ENCODE data around the gene YIF1A. TPM values are rescaled to one million over a fixed set of nuclear protein-coding genes. Genes with fewer than 3 reads are reported as not detected.
A peak's percentile ranks its signal among the peaks of the same experiment; 100 is the strongest.

YIF1A gene
- total RNA-seq, 1 donor from 2014 or later: 19.0 TPM

- Histone ChIP-seq H3K27me3 (peaks cover 8% of the 10 kb centered on the region), H2AFZ (replicated peaks) (no peak overlapping the region), H3K4me2 (no peak overlapping the region), H3F3A (ENCODE audit: low read depth) (no peaks in the 10 kb centered on the region), H3K4me3 (no peak overlapping the region), H3K27ac (no peak overlapping the region), H3K36me3 (no peaks in the 10 kb centered on the region), H3K79me2 (ENCODE audit: low read depth) (no peaks in the 10 kb centered on the region), H4K20me1 (ENCODE audit: low read depth) (no peaks in the 10 kb centered on the region), H3K9ac (no peak overlapping the region), H3K9me3 (ENCODE audit: low read depth) (no peaks in the 10 kb centered on the region), H3K4me1 (peaks cover 8% of the 10 kb centered on the region)
- H3K36me3 Mint-ChIP-seq: no peaks in the 10 kb centered on the region
- H3K27ac Mint-ChIP-seq: no peak overlapping the region
- TF ChIP-seq EZH2 (IDR thresholded peaks at IDR 0.05) (no peak), EZH2phosphoT487 (IDR thresholded peaks at IDR 0.05) (no peak), CTCF (IDR thresholded peaks at IDR 0.05) (no peak)
- no peaks in the 10 kb centered on the region for H3K9me3 Mint-ChIP-seq
- peaks cover 7% of the 10 kb centered on the region for H3K27me3 Mint-ChIP-seq (ENCODE audit: insufficient read depth, low read depth)
- H3K4me1 Mint-ChIP-seq: peaks cover 31% of the 10 kb centered on the region
- DNase-seq (ENCODE audit: low spot score): no peak
- no peak overlapping the region for H3K4me3 Mint-ChIP-seq
Measured at GRCh38 chr11:66330931-66331330, 42.0 kb upstream of the YIF1A start.

GRCh38 chr11:66329165-66329673 is 40.3 kb upstream of the YIF1A start:
- no peak for TF ChIP-seq CTCF (IDR thresholded peaks at IDR 0.05)
- no peak for TF ChIP-seq EZH2 (IDR thresholded peaks at IDR 0.05)
- TF ChIP-seq EZH2phosphoT487 (IDR thresholded peaks at IDR 0.05): no peak
- H3K4me3 ChIP-seq: no peak overlapping the region
- Mint-ChIP-seq H3K27ac (no peak overlapping the region), H3K9me3 (no peaks in the 10 kb centered on the region), H3K36me3 (no peaks in the 10 kb centered on the region), H3K4me1 (peaks cover 35% of the 10 kb centered on the region), H3K4me3 (no peak overlapping the region), H3K27me3 (ENCODE audit: insufficient read depth, low read depth) (peaks cover 7% of the 10 kb centered on the region)
- H3F3A ChIP-seq (ENCODE audit: low read depth): no peaks in the 10 kb centered on the region
- no peaks in the 10 kb centered on the region for H3K79me2 ChIP-seq (ENCODE audit: low read depth)
- H2AFZ ChIP-seq (replicated peaks): no peak overlapping the region
- DNase-seq (ENCODE audit: low spot score): no peak
- H3K4me2 ChIP-seq: no peak overlapping the region
- H3K27me3 ChIP-seq: peaks cover 3% of the 10 kb centered on the region
- H3K4me1 ChIP-seq: peaks cover 11% of the 10 kb centered on the region
- H3K9ac ChIP-seq: no peak overlapping the region
- H3K36me3 ChIP-seq: no peaks in the 10 kb centered on the region
- no peaks in the 10 kb centered on the region for H3K9me3 ChIP-seq (ENCODE audit: low read depth)
- H3K27ac ChIP-seq: no peak overlapping the region
- H4K20me1 ChIP-seq (ENCODE audit: low read depth): no peaks in the 10 kb centered on the region

- no peaks in the 10 kb centered on the region for H3K9me3 Mint-ChIP-seq
- Histone ChIP-seq H4K20me1 (ENCODE audit: low read depth) (no peaks in the 10 kb centered on the region), H3K9me3 (ENCODE audit: low read depth) (no peaks in the 10 kb centered on the region), H3K79me2 (ENCODE audit: low read depth) (no peaks in the 10 kb centered on the region), H3K27ac (no peak overlapping the region), H3K9ac (no peak overlapping the region), H3K4me3 (no peak overlapping the region), H3K36me3 (no peaks in the 10 kb centered on the region), H3K4me1 (peaks cover 11% of the 10 kb centered on the region), H3K27me3 (peaks cover 3% of the 10 kb centered on the region), H3F3A (ENCODE audit: low read depth) (no peaks in the 10 kb centered on the region), H3K4me2 (peak overlapping the region; percentile 65), H2AFZ (replicated peaks) (peak overlapping the region; percentile 83)
- H3K4me3 Mint-ChIP-seq: peak overlapping the region; percentile 64
- H3K36me3 Mint-ChIP-seq: no peaks in the 10 kb centered on the region
- H3K27me3 Mint-ChIP-seq (ENCODE audit: insufficient read depth, low read depth): peaks cover 12% of the 10 kb centered on the region
- TF ChIP-seq CTCF (IDR thresholded peaks at IDR 0.05): peak; percentile 97
- peak; percentile 33 for TF ChIP-seq EZH2 (IDR thresholded peaks at IDR 0.05)
- no peak for TF ChIP-seq EZH2phosphoT487 (IDR thresholded peaks at IDR 0.05)
- peak; percentile 86 for DNase-seq (ENCODE audit: low spot score)
- H3K27ac Mint-ChIP-seq: peak overlapping the region; percentile 57
- peaks cover 39% of the 10 kb centered on the region for H3K4me1 Mint-ChIP-seq
Measured at GRCh38 chr11:66328302-66329144, 39.6 kb upstream of the YIF1A start.
